NT2/D1 (cell line): ENCODE measurements around the gene OR1J2.

Experiments used
- YY1 ChIP-seq: IDR thresholded peaks from 2 replicates; pipeline ENCODE4 v1.6.1; 2011; ENCODE audit not compliant: insufficient read length, insufficient read depth
- ZNF274 ChIP-seq: IDR thresholded peaks from 2 replicates; pipeline ENCODE4 v1.6.1; 2011; ENCODE audit warnings: mild to moderate bottlenecking, low read depth, low read length

DNA sequence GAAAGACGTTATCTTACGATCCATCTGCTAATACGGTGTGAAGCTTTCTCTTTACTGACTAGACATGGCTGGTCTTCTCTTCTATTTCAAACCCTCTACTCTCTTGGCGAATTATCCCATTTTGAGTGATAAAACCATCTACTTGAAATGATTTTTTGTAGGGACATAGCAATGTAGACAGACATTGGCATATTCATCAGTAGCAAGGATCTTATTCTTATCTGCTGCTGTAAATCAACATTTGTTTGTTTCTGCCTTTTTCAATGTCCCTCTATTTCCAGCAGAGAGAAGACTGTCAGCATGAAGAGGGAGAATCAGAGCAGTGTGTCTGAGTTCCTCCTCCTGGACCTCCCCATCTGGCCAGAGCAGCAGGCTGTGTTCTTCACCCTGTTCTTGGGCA is 8.2 kb downstream of the OR1J2 start, which contains the start of gene OR1J4:
- TF ChIP-seq YY1: no peak
- no peak for TF ChIP-seq ZNF274
